ENCODE data around the gene ERC2. TPM values are rescaled to one million over a fixed set of nuclear protein-coding genes. Genes with fewer than 3 reads are reported as not detected.

ERC2 gene
- total RNA-seq, 2 donors from 2014 or later = 16.1 to 22.8 TPM

- TF ChIP-seq CTCF (conservative IDR thresholded peaks at IDR 0.05) = no peak
- Mint-ChIP-seq H3K9me3 (peaks cover 2% of the 10 kb centered on the region), H3K36me3 (ENCODE audit: low read depth) (no peaks in the 10 kb centered on the region), H3K4me3 (no peak overlapping the region), H3K4me1 (peaks cover 47% of the 10 kb centered on the region), H3K27ac (no peak overlapping the region), H3K27me3 (ENCODE audit: insufficient read depth) (peaks cover 3% of the 10 kb centered on the region)
- Histone ChIP-seq H3K36me3 (ENCODE audit: control insufficient read depth, insufficient read depth, low read length) (no peaks in the 10 kb centered on the region), H3K27me3 (ENCODE audit: control insufficient read depth, insufficient read depth, low read length, poor library complexity, severe bottlenecking) (no peaks in the 10 kb centered on the region), H3K4me3 (ENCODE audit: low read length) (no peak overlapping the region), H3K27ac (ENCODE audit: low read depth, low read length) (peak overlapping the region; percentile 47), H3K4me1 (ENCODE audit: control insufficient read depth, insufficient read depth, low read length) (peaks cover 8% of the 10 kb centered on the region), H3K9me3 (ENCODE audit: control insufficient read depth, low read length) (peaks cover 5% of the 10 kb centered on the region), H3K9ac (ENCODE audit: extremely low read depth, low read length, poor library complexity, severe bottlenecking) (no peak overlapping the region)
- WGBS, 2 experiments (ENCODE audit: insufficient coverage in 1 of 2, insufficient read length in 1 of 2) = 40 to 51% methylated on average over 3 to 5 of the region's 5 CpGs
- DNase-seq = no peak
Measured at GRCh38 chr3:56125358-56126005, 342.8 kb downstream of the ERC2 start.

- Mint-ChIP-seq H3K27me3 (ENCODE audit: insufficient read depth) (peaks cover 3% of the 10 kb centered on the region), H3K4me1 (peaks cover 40% of the 10 kb centered on the region), H3K36me3 (ENCODE audit: low read depth) (no peaks in the 10 kb centered on the region), H3K4me3 (no peak overlapping the region), H3K9me3 (peaks cover 2% of the 10 kb centered on the region), H3K27ac (no peak overlapping the region)
- H3K9ac ChIP-seq (ENCODE audit: extremely low read depth, low read length, poor library complexity, severe bottlenecking) = no peak overlapping the region
- H3K27ac ChIP-seq (ENCODE audit: low read depth, low read length) = no peak overlapping the region
- peaks cover 8% of the 10 kb centered on the region for H3K4me1 ChIP-seq (ENCODE audit: control insufficient read depth, insufficient read depth, low read length)
- no peak overlapping the region for H3K4me3 ChIP-seq (ENCODE audit: low read length)
- no peaks in the 10 kb centered on the region for H3K36me3 ChIP-seq (ENCODE audit: control insufficient read depth, insufficient read depth, low read length)
- DNase-seq = no peak
- peaks cover 5% of the 10 kb centered on the region for H3K9me3 ChIP-seq (ENCODE audit: control insufficient read depth, low read length)
- no peak for TF ChIP-seq CTCF (conservative IDR thresholded peaks at IDR 0.05)
- no peaks in the 10 kb centered on the region for H3K27me3 ChIP-seq (ENCODE audit: control insufficient read depth, insufficient read depth, low read length, poor library complexity, severe bottlenecking)
- WGBS, 2 experiments (ENCODE audit: insufficient coverage in 1 of 2, insufficient read length in 1 of 2) = 90 to 100% methylated on average over 1 of the region's 1 CpG
Measured at GRCh38 chr3:56124546-56124945, 343.7 kb downstream of the ERC2 start.

- peaks cover 35% of the 10 kb centered on the region for H3K4me1 Mint-ChIP-seq
- H3K4me3 ChIP-seq (ENCODE audit: low read length) = peak overlapping the region; percentile 30
Measured at GRCh38 chr3:56123487-56123886, 344.8 kb downstream of the ERC2 start.

More at GRCh38 chr3:56123487-56123886, 344.8 kb downstream of the ERC2 start:
- Histone ChIP-seq H3K9me3 (ENCODE audit: control insufficient read depth, low read length) (peaks cover 5% of the 10 kb centered on the region), H3K4me1 (ENCODE audit: control insufficient read depth, insufficient read depth, low read length) (peaks cover 8% of the 10 kb centered on the region), H3K27ac (ENCODE audit: low read depth, low read length) (peak overlapping the region; percentile 59), H3K27me3 (ENCODE audit: control insufficient read depth, insufficient read depth, low read length, poor library complexity, severe bottlenecking) (no peaks in the 10 kb centered on the region), H3K36me3 (ENCODE audit: control insufficient read depth, insufficient read depth, low read length) (no peaks in the 10 kb centered on the region), H3K9ac (ENCODE audit: extremely low read depth, low read length, poor library complexity, severe bottlenecking) (peak overlapping the region; percentile 36)
- peak; percentile 86 for DNase-seq
- peaks cover 3% of the 10 kb centered on the region for H3K27me3 Mint-ChIP-seq (ENCODE audit: insufficient read depth)
- H3K36me3 Mint-ChIP-seq (ENCODE audit: low read depth) = no peaks in the 10 kb centered on the region
- no peak for TF ChIP-seq CTCF (conservative IDR thresholded peaks at IDR 0.05)
- WGBS, 2 experiments (ENCODE audit: insufficient coverage in 1 of 2, insufficient read length in 1 of 2) = 0 to 48% methylated on average over 2 to 3 of the region's 3 CpGs
- H3K9me3 Mint-ChIP-seq = peaks cover 2% of the 10 kb centered on the region
- no peak overlapping the region for H3K4me3 Mint-ChIP-seq
- H3K27ac Mint-ChIP-seq = no peak overlapping the region
